ENCODE measurements around the gene PARP12.

The PARP12 gene

GRCh38 chr7:140015471-140015970 lies 47.2 kb downstream of the PARP12 start:
- no peak for DNase-seq (ENCODE audit: low read depth in 3 of 3)

- DNase-seq (ENCODE audit: low read depth in 3 of 3), result no peak
Measured at GRCh38 chr7:140014123-140014522, 48.6 kb downstream of the PARP12 start.

- no peak for DNase-seq (ENCODE audit: low read depth in 3 of 3)
Measured at GRCh38 chr7:140013676-140014075, 49.1 kb downstream of the PARP12 start.

- DNase-seq (ENCODE audit: low read depth in 3 of 3), result no peak
Measured at GRCh38 chr7:140010194-140010895, 52.4 kb downstream of the PARP12 start.

- no peak for DNase-seq (ENCODE audit: low read depth in 3 of 3)
Measured at GRCh38 chr7:140009735-140010134, 53.0 kb downstream of the PARP12 start.

GRCh38 chr7:140008755-140009610 lies 53.8 kb downstream of the PARP12 start:
- DNase-seq (ENCODE audit: low read depth in 3 of 3), result no peak

- DNase-seq (ENCODE audit: low read depth in 3 of 3), result no peak
Measured at GRCh38 chr7:140007051-140007690, 55.6 kb downstream of the PARP12 start.

- DNase-seq (ENCODE audit: low read depth in 3 of 3), result no peak
Measured at GRCh38 chr7:140006600-140006999, 56.2 kb downstream of the PARP12 start.

- no peak for DNase-seq (ENCODE audit: low read depth in 3 of 3)
Measured at GRCh38 chr7:140005754-140006503, 56.8 kb downstream of the PARP12 start.

GRCh38 chr7:140005341-140005740 lies 57.4 kb downstream of the PARP12 start:
- no peak for DNase-seq (ENCODE audit: low read depth in 3 of 3)

GRCh38 chr7:140004672-140005071 lies 58.1 kb downstream of the PARP12 start:
- no peak for DNase-seq (ENCODE audit: low read depth in 3 of 3)

- DNase-seq (ENCODE audit: low read depth in 3 of 3), result peak in 1 of 3 donors; percentile 29
Measured at GRCh38 chr7:140003913-140004382, 58.8 kb downstream of the PARP12 start.

GRCh38 chr7:140000666-140001268 lies 62.0 kb downstream of the PARP12 start:
- no peak for DNase-seq (ENCODE audit: low read depth in 3 of 3)

- DNase-seq (ENCODE audit: low read depth in 3 of 3), result no peak
Measured at GRCh38 chr7:139999516-139999915, 63.2 kb downstream of the PARP12 start.

- no peak for DNase-seq (ENCODE audit: low read depth in 3 of 3)
Measured at GRCh38 chr7:139998572-139998971, 64.2 kb downstream of the PARP12 start.

GRCh38 chr7:139995017-139995915 lies 67.5 kb downstream of the PARP12 start:
- DNase-seq (ENCODE audit: low read depth in 3 of 3), result no peak

- no peak for DNase-seq (ENCODE audit: low read depth in 3 of 3)
Measured at GRCh38 chr7:139994356-139994755, 68.4 kb downstream of the PARP12 start.

- no peak for DNase-seq (ENCODE audit: low read depth in 3 of 3)
Measured at GRCh38 chr7:139993592-139993991, 69.2 kb downstream of the PARP12 start.

GRCh38 chr7:139993169-139993568 lies 69.6 kb downstream of the PARP12 start:
- no peak for DNase-seq (ENCODE audit: low read depth in 3 of 3)
